NT2/D1 (cell line): ENCODE results near the gene HK2.

Experiments
- SUZ12 ChIP-seq: IDR thresholded peaks from 2 replicates; pipeline ENCODE4 v1.6.1; 2011; ENCODE audit not compliant: insufficient read length, insufficient read depth; ENCODE audit errors: extremely low read depth
- YY1 ChIP-seq: IDR thresholded peaks from 2 replicates; pipeline ENCODE4 v1.6.1; 2011; ENCODE audit not compliant: insufficient read length, insufficient read depth
- ZNF274 ChIP-seq: IDR thresholded peaks from 2 replicates; pipeline ENCODE4 v1.6.1; 2011; ENCODE audit warnings: mild to moderate bottlenecking, low read depth, low read length

- TF ChIP-seq ZNF274 = no peak
- TF ChIP-seq SUZ12 = no peak
- no peak for TF ChIP-seq YY1
These were observed 52.9 kb downstream of the HK2 start for GRCh38 chr2:74886811-74887210.
